Parietal lobe (tissue), 1 donor: ENCODE measurements around the gene TIAM2. TPM values are rescaled to one million over a fixed set of nuclear protein-coding genes. Genes with fewer than 3 reads are reported as not detected.

ENCODE experiments used
- total RNA-seq: library from RNA; depleted of rRNA; stranded (reverse); fragments of >200 nt; gene quantifications from one replicate; pipeline ENCODE4 v1.2.3, GENCODE V29; 2014

The TIAM2 gene
- 275 TPM for total RNA-seq

GRCh38 chr6:154995254-154996015 is at the start of gene TIAM2:
Gene TIAM2, plus strand, starts transcription at chr6:154995315. Its CDS starts 133,909 bp downstream, at chr6:155129224.

GRCh38 chr6:155263373-155264063 is 268.4 kb downstream of the TIAM2 start, which contains the start of gene CLDN20:
Gene CLDN20, plus strand, starts transcription at chr6:155264013. Its CDS starts 11,707 bp downstream, at chr6:155275720.

